HUES6 (cell line): ENCODE measurements around the gene ZNF142.
"Not testable (repeated sequence)": the region's sequence is repeated elsewhere in the genome, so short reads cannot be mapped to it uniquely, and the experiment has no call there.

Source experiments
- H3K27ac ChIP-seq: 2 replicates; pipeline ENCODE4 v1.7.0; 2013; ENCODE audit warnings: low read depth, mild to moderate bottlenecking, low read length, inconsistent platforms
- H3K27me3 ChIP-seq: 2 replicates; pipeline ENCODE4 v1.6.1; 2013; ENCODE audit warnings: low read length; ENCODE audit not compliant: control insufficient read depth, insufficient read depth
- H3K36me3 ChIP-seq: 2 replicates; pipeline ENCODE4 v1.6.1; 2013; ENCODE audit warnings: low read length; ENCODE audit not compliant: control insufficient read depth, insufficient read depth
- H3K4me1 ChIP-seq: 2 replicates; pipeline ENCODE4 v1.6.1; 2013; ENCODE audit warnings: low read length; ENCODE audit not compliant: control insufficient read depth, insufficient read depth
- H3K4me3 ChIP-seq: 2 replicates; pipeline ENCODE4 v1.5.1; 2013; ENCODE audit warnings: low read depth, low read length
- H3K9ac ChIP-seq: one replicate; pipeline ENCODE4 v1.6.1; 2013; ENCODE audit warnings: mild to moderate bottlenecking, low read length
- H3K9me3 ChIP-seq: 2 replicates; pipeline ENCODE4 v1.6.1; 2013; ENCODE audit warnings: low read depth, low read length; ENCODE audit not compliant: control insufficient read depth, insufficient read depth

ZNF142 gene, protein sequence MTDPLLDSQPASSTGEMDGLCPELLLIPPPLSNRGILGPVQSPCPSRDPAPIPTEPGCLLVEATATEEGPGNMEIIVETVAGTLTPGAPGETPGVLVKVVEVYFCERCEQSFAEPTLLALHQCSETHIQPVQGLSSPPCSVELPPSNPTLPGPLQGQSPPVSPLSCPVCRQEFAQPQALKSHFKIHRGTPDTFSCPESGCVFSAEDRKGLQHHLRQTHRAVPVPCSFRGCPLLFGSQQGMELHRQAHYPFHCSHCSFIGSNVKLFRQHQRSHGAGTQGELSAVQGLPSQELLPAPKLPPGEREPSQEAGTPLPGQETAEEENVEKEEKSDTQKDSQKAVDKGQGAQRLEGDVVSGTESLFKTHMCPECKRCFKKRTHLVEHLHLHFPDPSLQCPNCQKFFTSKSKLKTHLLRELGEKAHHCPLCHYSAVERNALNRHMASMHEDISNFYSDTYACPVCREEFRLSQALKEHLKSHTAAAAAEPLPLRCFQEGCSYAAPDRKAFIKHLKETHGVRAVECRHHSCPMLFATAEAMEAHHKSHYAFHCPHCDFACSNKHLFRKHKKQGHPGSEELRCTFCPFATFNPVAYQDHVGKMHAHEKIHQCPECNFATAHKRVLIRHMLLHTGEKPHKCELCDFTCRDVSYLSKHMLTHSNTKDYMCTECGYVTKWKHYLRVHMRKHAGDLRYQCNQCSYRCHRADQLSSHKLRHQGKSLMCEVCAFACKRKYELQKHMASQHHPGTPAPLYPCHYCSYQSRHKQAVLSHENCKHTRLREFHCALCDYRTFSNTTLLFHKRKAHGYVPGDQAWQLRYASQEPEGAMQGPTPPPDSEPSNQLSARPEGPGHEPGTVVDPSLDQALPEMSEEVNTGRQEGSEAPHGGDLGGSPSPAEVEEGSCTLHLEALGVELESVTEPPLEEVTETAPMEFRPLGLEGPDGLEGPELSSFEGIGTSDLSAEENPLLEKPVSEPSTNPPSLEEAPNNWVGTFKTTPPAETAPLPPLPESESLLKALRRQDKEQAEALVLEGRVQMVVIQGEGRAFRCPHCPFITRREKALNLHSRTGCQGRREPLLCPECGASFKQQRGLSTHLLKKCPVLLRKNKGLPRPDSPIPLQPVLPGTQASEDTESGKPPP (N-terminal part only)

DNA sequence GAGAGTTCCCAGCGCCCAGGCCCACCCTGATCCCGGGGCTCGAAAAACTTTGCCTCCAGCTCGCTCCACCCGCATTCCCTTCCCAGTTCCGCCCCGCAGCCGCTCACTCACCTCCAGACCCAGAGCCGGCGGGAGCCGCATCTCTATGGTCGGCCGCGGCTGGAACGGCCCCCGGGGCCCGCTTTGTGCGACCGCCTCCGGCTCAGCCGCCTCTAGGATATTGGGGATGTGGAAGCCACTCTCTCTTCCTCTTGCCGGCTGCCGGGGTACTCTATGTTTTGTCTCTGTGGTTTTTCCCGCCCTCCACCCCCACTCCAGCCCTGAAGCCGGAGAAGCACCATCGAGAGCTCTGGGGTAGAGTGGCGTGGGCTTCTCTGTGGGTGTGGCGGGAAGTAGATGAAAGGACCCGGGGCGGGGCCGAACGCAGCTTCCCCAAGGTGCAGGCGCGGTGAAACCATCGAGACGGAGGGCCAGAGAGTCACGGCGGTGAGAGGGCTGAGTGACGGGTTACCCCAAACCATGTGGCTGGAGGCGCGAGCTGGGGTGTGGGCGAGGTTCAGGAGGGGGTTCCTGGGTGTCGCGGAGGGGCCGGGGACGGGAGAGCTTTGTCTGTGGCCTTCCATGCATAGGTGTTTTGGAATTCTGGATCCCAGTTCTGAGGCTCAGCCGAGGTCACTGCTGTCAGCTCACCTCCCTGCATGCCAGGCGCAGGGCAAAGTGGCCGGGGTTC, at the start of gene ZNF142, which contains the start of gene BCS1L:
TSS of gene ZNF142 (minus strand) at position 366 of the 730 bp plus-strand sequence. CDS start 3,194 bp downstream, outside the sequence.
TSS of gene BCS1L (plus strand) at position 426 of the 730 bp plus-strand sequence. CDS start 1,305 bp downstream, outside the sequence.
- Histone ChIP-seq H3K4me1 (no peaks in the 10 kb centered on the region; the same call in 1 of the 2 replicates), H3K27me3 (no peaks in the 10 kb centered on the region), H3K9me3 (no peaks in the 10 kb centered on the region), H3K9ac (peak within 1 kb of the TSS; percentile 93), H3K4me3 (peak within 1 kb of the TSS; percentile 92), H3K36me3 (peaks cover 55% of the 10 kb centered on the region), H3K27ac (peak within 1 kb of the TSS; percentile 74; the same call in 1 of the 2 replicates)

DNA sequence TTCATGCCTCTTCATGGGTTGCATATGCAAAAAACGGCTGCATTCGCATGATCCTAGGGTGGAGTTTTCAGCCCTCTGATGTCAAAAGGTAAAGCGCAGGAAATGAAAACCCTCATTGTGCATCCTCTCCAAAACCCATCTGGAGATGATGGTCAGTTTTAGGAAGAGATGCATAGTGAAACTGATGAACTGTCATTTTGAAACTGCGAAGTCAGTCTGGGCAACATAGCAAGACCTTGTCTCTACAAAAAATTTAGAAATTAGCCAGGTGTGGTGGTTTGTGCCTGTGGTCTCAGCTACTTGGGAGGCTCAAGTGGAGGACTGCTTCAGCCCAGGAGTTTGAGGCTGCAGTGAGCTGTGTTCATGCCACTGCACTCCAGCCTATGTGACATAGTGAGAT, 48.7 kb upstream of the ZNF142 start:
- H3K27me3 ChIP-seq = no peaks in the 10 kb centered on the region
- no peak overlapping the region for H3K27ac ChIP-seq
- no peak overlapping the region for H3K9ac ChIP-seq
- H3K4me3 ChIP-seq = no peak overlapping the region
- peaks cover 11% of the 10 kb centered on the region; the same call in 1 of the 2 replicates for H3K4me1 ChIP-seq
- no peaks in the 10 kb centered on the region for H3K36me3 ChIP-seq
- H3K9me3 ChIP-seq = no peaks in the 10 kb centered on the region

DNA sequence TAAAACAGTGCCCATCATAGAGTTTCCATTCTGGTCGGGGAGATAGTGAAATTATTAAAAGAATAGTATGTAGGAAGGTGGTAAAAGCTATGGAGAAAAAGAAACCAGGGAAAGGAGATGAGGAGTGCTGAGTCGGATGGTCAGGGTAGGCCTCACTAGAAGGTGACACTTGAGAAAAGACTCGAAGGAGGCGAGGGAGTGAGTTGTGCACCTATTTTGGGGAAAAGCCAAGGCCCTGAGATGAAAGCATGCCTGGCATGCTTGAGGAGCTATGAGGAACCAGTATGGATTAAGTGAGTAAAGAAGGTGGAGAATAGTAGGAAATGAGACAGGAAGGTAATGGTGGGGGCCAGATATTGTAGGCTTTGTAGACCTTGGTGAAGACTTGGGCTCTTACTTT, 43.9 kb upstream of the ZNF142 start:
- H3K9me3 ChIP-seq = no peaks in the 10 kb centered on the region
- H3K27me3 ChIP-seq = no peaks in the 10 kb centered on the region
- H3K36me3 ChIP-seq = peaks cover 23% of the 10 kb centered on the region
- H3K4me1 ChIP-seq = no peaks in the 10 kb centered on the region
- no peak overlapping the region for H3K4me3 ChIP-seq
- H3K9ac ChIP-seq = no peak overlapping the region
- no peak overlapping the region for H3K27ac ChIP-seq

DNA sequence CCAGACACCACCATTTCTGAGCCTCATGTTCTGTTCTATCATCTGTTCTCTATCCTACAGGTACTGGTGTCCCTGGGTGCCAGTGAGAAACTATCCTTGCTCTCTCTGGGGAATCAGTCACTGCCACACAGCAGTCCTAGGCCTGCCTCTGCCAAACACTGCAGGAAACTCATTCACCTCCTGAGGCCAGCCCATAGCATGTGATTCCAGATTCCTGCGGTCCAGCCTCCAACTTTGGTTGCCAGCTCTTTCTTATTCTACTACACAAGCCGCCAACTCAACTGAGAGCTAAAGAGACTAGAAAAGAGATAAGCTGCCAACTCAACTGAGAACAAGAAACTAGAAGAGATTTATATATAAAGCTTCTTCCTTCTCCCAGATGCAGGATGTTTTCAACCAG, 42.4 kb upstream of the ZNF142 start:
- H3K27ac ChIP-seq = no peak overlapping the region
- no peak overlapping the region for H3K9ac ChIP-seq
- H3K27me3 ChIP-seq = no peaks in the 10 kb centered on the region
- H3K4me3 ChIP-seq = no peak overlapping the region
- H3K4me1 ChIP-seq = no peaks in the 10 kb centered on the region
- no peaks in the 10 kb centered on the region for H3K9me3 ChIP-seq
- H3K36me3 ChIP-seq = peaks cover 33% of the 10 kb centered on the region

DNA sequence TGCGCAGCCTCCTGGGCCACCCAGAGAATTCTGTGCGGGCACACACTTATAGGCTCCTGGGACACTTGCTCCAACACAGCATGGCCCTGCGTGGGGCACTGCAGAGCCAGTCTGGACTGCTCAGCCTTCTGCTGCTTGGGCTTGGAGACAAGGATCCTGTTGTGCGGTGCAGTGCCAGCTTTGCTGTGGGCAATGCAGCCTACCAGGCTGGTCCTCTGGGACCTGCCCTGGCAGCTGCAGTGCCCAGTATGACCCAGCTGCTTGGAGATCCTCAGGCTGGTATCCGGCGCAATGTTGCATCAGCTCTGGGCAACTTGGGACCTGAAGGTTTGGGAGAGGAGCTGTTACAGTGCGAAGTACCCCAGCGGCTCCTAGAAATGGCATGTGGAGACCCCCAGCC, 39.5 kb upstream of the ZNF142 start:
- Histone ChIP-seq H3K9me3 (no peaks in the 10 kb centered on the region), H3K27ac (no peak overlapping the region), H3K27me3 (no peaks in the 10 kb centered on the region), H3K4me3 (no peak overlapping the region), H3K9ac (no peak overlapping the region), H3K36me3 (peaks cover 44% of the 10 kb centered on the region), H3K4me1 (no peaks in the 10 kb centered on the region)

DNA sequence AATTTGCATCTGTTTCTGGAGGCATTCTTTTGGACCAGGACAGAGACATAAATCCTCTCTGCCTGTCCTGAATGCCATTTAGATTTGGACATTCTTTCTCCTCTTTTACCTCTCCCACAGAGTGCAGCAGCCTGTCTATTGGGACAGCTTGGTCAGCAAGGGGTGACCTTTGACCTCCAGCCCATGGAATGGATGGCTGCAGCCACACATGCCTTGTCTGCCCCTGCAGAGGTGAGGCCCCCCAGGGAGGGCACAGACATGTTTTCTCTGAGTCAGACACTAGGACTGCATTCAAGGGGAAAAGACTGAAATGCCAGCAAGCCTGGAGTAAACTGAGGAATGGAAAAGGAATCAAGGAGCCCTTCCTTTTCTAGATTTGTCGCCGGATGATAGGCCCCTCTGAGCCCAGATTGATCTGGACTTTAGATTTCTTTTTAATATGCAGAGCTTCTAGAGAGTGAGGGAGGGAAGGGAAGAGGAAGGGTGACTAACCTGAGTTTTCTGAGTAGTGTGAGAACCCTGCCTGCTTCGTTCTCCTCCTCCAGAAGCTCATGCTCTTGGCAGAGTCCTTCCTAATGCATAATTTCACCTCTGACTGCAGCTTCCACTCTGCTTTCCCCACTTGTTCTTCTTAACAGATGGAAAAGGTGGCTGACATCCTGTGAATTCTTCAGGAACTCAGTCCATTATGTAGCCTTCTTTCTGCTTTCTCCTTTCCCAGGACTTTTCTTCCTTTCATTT, 35.2 kb upstream of the ZNF142 start:
- no peak overlapping the region for H3K9ac ChIP-seq
- H3K9me3 ChIP-seq = no peaks in the 10 kb centered on the region
- H3K27me3 ChIP-seq = no peaks in the 10 kb centered on the region
- H3K27ac ChIP-seq = no peak overlapping the region
- H3K4me3 ChIP-seq = no peak overlapping the region
- peaks cover 68% of the 10 kb centered on the region for H3K36me3 ChIP-seq
- no peaks in the 10 kb centered on the region for H3K4me1 ChIP-seq

DNA sequence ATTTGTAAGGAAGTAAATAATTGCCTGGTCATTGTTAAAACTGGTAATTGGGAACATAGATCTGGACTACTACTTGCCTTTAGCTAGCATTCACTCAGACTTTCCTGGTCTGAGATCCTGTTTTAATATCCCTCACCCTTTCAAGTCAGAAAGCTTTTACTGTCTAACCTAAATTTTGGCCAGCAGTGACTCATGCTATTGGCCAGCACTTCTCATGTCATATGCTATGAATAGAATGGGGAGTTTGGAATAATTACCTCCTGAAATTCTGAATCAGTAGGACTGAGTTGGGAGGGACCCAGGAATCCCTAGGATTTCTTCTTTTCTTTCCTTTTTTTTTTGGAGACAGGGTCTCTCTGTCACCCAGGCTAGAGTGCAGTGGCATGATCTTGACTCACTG, 31.8 kb upstream of the ZNF142 start:
- Histone ChIP-seq H3K27ac (no peak overlapping the region), H3K9me3 (no peaks in the 10 kb centered on the region), H3K36me3 (peaks cover 51% of the 10 kb centered on the region), H3K27me3 (no peaks in the 10 kb centered on the region), H3K4me1 (no peaks in the 10 kb centered on the region), H3K4me3 (no peak overlapping the region), H3K9ac (no peak overlapping the region)

DNA sequence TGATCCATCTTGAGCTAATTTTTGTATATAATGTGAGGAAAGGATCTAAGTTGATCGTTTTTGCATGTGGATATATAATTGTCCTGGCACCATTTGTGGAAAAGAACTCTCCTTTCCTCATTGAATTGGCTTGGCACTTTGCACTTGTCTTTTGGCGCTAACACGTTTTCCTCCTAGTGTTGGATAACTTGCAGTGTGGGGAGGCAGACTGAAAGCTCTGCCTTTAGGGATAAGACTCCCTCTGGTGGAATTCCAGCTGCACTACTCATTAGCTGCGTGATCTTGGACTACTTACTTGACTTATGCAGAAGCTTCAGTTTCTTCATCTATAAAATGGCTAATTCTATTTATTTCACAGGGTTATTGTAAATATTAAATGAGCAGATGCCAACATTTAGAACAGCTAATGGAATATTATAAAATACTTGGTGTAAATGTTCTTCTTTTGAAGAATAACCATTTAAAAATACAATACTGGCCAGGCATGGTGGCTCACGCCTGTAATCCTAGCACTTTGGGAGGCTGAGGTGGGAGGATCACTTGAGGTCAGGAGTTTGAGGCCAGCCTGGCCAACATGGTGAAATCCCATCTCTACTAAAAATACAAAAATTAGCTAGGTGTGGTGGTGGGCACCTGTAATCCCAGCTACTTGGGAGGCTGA, 28.1 kb upstream of the ZNF142 start:
- not testable (repeated sequence) for H3K27me3 ChIP-seq, H3K9me3 ChIP-seq, H3K4me1 ChIP-seq, H3K4me3 ChIP-seq, H3K27ac ChIP-seq, H3K9ac ChIP-seq
- H3K36me3 ChIP-seq = peaks cover 46% of the 10 kb centered on the region

DNA sequence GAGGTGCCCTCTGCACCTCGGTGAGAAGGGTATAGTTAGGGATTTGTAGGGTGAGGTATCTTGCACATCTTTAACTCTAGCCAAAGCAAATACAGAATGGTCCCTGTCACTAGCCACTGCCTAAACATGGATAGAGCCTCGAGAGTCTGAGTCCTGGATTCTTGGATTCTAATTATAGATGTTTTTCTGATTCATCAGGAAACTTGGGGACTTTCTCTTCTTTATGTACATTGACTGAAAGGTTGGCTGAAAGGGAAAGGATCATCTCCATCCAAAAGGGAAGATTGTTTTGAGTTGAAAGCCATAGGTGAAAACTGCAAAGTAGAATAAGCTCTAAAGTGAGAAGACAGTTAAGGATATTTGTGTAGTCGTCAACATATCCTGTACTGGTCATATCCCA, 20.6 kb upstream of the ZNF142 start:
- no peak overlapping the region for H3K4me3 ChIP-seq
- H3K4me1 ChIP-seq = no peaks in the 10 kb centered on the region
- no peaks in the 10 kb centered on the region for H3K9me3 ChIP-seq
- no peak overlapping the region for H3K27ac ChIP-seq
- no peaks in the 10 kb centered on the region for H3K27me3 ChIP-seq
- H3K9ac ChIP-seq = no peak overlapping the region
- peaks cover 54% of the 10 kb centered on the region for H3K36me3 ChIP-seq
